ENCODE results near the gene ALDH1L1. TPM values are rescaled to one million over a fixed set of nuclear protein-coding genes. Genes with fewer than 3 reads are reported as not detected.
"Not testable (repeated sequence)": the region's sequence is repeated elsewhere in the genome, so short reads cannot be mapped to it uniquely, and the experiment has no call there.

Gene ALDH1L1
- total RNA-seq, 1 donor, result 0.18 TPM

GRCh38 chr3:126078866-126079265 lies 101.5 kb downstream of the ALDH1L1 start:
- DNase-seq (ENCODE audit: low read depth), result no peak
- TF ChIP-seq CTCF (IDR thresholded peaks at IDR 0.05; ENCODE audit: insufficient read depth, low read length), result no peak
- H3K4me3 ChIP-seq (ENCODE audit: low read depth, low read length), result no peak overlapping the region

- no peak overlapping the region for H3K4me3 ChIP-seq (ENCODE audit: low read depth, low read length)
These were observed 102.6 kb downstream of the ALDH1L1 start for GRCh38 chr3:126077754-126078153.

GRCh38 chr3:126076140-126076539 lies 104.2 kb downstream of the ALDH1L1 start:
- no peak overlapping the region for H3K4me3 ChIP-seq (ENCODE audit: low read depth, low read length)
- no peak for TF ChIP-seq CTCF (IDR thresholded peaks at IDR 0.05; ENCODE audit: insufficient read depth, low read length)

More at GRCh38 chr3:126077754-126078153, 102.6 kb downstream of the ALDH1L1 start:
- TF ChIP-seq CTCF (IDR thresholded peaks at IDR 0.05; ENCODE audit: insufficient read depth, low read length), result no peak
- DNase-seq (ENCODE audit: low read depth), result no peak

GRCh38 chr3:126070146-126070545 lies 110.2 kb downstream of the ALDH1L1 start:
- no peak overlapping the region for H3K4me3 ChIP-seq (ENCODE audit: low read depth, low read length)
- TF ChIP-seq CTCF (IDR thresholded peaks at IDR 0.05; ENCODE audit: insufficient read depth, low read length), result no peak
- no peak for DNase-seq (ENCODE audit: low read depth)

More at GRCh38 chr3:126076140-126076539, 104.2 kb downstream of the ALDH1L1 start:
- DNase-seq (ENCODE audit: low read depth), result no peak

GRCh38 chr3:126067959-126068358 lies 112.4 kb downstream of the ALDH1L1 start:
- DNase-seq (ENCODE audit: low read depth), result no peak
- TF ChIP-seq CTCF (IDR thresholded peaks at IDR 0.05; ENCODE audit: insufficient read depth, low read length), result no peak
- no peak overlapping the region for H3K4me3 ChIP-seq (ENCODE audit: low read depth, low read length)

- H3K4me3 ChIP-seq (ENCODE audit: low read depth, low read length); DNase-seq (ENCODE audit: low read depth): not testable (repeated sequence)
These were observed 113.7 kb downstream of the ALDH1L1 start for GRCh38 chr3:126066676-126067075.

- no peak overlapping the region for H3K4me3 ChIP-seq (ENCODE audit: low read depth, low read length)
- no peak for TF ChIP-seq CTCF (IDR thresholded peaks at IDR 0.05; ENCODE audit: insufficient read depth, low read length)
- DNase-seq (ENCODE audit: low read depth), result no peak
These were observed 114.5 kb downstream of the ALDH1L1 start for GRCh38 chr3:126065876-126066275.

All from fibroblast of the aortic adventitia (primary cell).